ENCODE measurements around the gene TSC2.

The TSC2 gene

DNA sequence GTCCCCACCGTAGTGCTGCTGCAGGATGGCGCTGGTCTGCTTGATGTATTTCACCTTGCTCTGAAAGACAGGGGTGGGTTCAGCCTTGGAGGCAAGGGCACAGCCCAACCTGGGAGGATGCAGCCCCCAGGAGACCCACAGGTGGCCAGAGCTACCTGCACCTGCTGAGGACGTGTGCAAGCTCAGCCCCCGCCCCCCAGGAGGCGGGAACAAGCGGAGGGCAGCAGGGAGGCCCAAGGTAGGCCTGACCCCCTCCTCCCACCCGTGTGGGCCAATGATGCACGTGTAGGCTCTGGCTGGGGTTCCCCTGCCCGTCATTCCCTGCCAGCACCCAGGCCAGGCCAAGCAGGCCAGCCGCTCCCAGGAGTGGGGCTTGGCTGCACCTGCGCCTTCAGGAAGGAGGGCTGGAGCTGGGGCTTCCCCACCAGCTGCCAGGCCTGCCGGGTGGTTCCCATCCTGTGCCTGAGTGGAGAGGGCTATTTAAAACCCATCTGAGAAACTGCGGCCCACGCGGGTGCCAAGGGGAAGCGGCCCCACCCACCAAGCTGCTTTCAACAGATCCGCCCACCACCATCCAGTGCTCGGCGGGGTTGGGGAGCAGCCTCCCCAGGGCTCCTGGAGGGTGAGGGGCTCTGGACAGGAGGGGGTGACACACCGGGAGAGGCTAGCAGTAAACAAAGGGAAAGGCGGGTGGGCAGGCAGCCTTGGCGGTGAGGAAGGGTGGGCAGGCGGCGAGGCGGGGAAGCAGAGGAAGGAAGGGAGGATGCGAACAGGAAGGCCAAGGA lies 3.9 kb upstream of the TSC2 start:
- DNase-seq (ENCODE audit: low read depth in 2 of 2), result no peak

- DNase-seq (ENCODE audit: low read depth in 2 of 2), result no peak
Observed at GRCh38 chr16:2044541-2044940, 3.2 kb upstream of the TSC2 start.

DNA sequence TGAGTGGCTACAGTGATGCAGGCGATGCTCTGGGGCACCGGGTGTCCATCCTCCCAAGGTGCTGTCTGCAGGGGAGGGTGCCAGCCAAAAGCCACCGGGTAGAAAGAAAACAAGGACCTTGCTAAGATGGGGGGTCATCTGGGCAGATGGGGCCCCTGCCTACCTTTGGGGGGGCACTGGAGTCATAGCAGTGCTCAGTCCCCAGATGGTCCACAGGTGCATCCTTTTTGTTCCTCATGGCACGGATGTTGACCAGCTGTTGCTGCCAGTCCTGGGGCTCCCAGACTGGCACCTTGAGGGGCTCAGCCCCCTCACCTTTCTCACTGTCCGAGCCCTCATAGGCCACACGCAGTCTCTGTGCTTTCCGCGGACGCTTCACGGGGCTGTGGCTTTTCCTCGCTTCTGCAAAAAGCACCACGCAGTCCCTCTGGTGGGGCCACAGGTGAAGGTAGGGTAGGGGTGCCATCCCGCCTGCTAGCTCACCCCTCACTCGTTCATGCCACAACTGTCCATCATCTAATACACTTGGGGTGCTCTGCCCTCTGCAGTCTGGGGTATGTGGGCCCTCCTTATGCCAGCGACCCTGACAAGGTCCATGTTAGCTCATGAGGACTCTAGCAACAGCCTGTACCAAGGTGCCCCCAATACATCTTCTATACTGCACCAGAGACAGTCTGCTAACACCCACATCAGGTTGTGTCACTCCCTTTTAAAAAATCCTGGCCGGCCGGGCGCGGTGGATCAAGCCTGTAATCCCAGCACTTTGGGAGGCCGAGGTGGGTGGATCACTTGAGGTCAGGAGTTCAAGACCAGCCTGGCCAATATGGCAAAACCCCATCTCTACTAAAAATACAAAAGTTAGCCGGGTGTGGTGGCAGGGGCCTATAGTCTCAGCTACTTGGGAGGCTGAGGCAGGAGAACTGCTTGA lies 1.6 kb upstream of the TSC2 start:
- DNase-seq (ENCODE audit: low read depth in 2 of 2), result no peak

- DNase-seq (ENCODE audit: low read depth in 2 of 2), result no peak
Observed at GRCh38 chr16:2046893-2047329, 874 bp upstream of the TSC2 start.

DNA sequence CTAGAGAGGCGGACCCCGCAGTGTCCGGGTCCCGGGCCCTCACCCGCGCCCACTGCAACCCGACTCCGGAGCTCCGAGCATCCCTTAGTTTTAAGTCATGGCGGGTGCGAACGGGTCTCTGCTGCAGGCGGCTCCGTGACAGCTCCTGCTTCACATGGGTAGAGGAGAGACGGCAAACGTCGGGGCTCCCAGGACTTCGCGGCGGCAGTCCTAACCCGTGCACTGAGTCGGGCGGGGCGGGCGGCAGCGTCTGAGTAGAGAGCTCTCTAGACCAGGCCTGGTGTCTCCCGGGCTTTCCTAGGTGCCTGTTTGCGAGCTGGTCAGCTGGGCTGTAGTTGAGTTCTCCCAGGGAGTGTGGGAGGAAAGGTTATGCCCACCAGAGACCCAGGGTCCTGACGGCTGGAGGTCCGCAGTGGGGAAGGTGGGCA lies 345 bp downstream of the TSC2 start:
- no peak for DNase-seq (ENCODE audit: low read depth in 2 of 2)

DNA sequence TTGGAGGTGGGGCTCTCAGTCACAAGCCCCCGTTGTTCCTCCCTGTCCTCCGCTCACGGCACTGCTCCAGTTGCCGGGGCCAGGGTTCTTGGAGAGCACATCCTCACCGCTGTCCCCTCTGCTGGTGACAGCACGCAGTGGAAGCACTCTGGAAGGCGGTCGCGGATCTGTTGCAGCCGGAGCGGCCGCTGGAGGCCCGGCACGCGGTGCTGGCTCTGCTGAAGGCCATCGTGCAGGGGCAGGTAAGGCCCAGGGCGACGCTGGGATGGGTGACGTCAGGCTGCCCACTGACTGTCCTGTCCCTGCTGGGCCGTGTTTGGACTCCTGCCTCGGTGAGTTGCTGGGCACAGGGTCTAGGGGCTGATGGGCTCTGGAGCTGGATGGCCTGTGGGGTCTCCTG lies 5.4 kb downstream of the TSC2 start:
- no peak for DNase-seq (ENCODE audit: low read depth in 2 of 2)

GRCh38 chr16:2053897-2054296 lies 6.1 kb downstream of the TSC2 start:
- DNase-seq (ENCODE audit: low read depth in 2 of 2), result no peak

- DNase-seq (ENCODE audit: low read depth in 2 of 2), result no peak
Observed at GRCh38 chr16:2054543-2055245, 6.9 kb downstream of the TSC2 start.

- DNase-seq (ENCODE audit: low read depth in 2 of 2), result no peak
Observed at GRCh38 chr16:2056077-2056476, 8.3 kb downstream of the TSC2 start.

- DNase-seq (ENCODE audit: low read depth in 2 of 2), result no peak
Observed at GRCh38 chr16:2056681-2057407, 9.1 kb downstream of the TSC2 start.

- DNase-seq (ENCODE audit: low read depth in 2 of 2), result no peak
Observed at GRCh38 chr16:2057438-2057837, 9.7 kb downstream of the TSC2 start.

DNA sequence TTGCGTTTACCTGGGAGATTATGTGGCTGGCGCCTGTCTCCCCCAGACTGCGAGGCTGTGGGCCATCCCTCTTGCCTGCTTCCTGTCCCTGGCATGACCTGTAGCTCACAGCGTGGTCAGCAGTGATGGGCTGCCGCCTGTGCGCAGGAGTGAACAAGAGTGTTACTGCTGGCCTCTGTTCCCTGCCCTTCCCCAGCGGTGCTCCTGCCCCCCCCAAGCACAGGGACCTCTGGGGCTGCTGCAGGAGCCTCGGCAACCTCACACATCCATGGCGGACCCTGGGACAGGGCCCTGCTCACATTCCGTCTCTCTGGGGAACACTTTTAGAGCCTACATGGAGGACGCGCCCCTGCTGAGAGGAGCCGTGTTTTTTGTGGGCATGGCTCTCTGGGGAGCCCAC lies 10.6 kb downstream of the TSC2 start:
- no peak for DNase-seq (ENCODE audit: low read depth in 2 of 2)

GRCh38 chr16:2058872-2059271 lies 11.1 kb downstream of the TSC2 start:
- DNase-seq (ENCODE audit: low read depth in 2 of 2), result no peak

DNA sequence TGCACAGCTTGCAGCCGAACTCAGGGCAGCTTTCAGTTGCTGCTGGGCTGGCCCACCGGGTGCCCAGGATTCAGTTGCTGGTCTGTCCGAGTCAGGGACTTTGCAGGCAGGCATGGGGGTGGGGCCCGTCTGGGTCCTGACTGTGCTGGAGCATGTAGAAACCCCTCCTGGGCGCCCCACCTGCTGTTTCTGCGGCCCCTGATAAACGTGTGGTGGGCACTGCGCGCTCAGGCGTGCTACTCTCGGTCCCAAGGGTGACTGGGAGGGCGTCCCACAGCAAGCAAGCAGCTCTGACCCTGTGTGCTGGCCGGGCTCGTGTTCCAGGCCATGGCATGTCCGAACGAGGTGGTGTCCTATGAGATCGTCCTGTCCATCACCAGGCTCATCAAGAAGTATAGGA lies 12.6 kb downstream of the TSC2 start:
- DNase-seq (ENCODE audit: low read depth in 2 of 2), result no peak

DNA sequence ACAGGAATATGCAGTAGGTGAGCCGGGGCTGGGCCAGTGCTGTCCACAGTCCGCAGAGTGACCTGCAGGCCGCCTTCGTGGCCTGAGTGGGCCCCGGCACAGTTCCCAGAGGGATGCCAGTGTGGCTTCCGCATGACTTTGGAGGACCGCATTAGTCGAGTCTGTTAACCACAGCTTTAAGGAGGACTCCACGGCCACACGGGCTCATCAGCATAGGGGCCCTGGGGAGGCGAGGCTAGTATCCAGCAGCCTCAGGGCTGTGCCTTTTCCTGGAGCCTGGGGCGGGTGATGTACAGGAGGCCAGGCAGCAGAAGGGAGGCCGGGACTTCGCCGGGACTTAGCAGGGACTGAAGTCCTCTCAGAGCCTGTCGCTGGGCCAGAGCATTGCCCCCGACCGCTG lies 13.2 kb downstream of the TSC2 start:
- no peak for DNase-seq (ENCODE audit: low read depth in 2 of 2)

DNA sequence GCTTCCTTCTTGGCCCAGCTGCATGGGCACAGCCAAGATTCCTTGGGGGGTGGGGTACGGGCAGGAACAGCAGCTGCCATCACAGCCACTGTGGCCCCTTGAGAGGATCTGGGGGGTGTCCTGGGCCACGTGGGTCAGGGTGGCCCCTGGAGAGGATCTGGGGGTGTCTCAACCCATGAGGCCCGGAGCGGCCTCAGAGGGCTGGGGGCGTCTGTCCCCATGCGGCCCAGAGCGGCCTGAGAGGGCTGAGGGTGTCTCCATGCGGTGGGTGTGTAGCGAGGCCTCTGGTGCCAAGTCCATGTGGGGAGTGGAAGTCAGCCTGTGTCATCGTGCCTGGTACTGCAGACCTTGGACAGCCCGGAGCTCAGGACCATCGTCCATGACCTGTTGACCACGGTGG lies 13.7 kb downstream of the TSC2 start:
- no peak for DNase-seq (ENCODE audit: low read depth in 2 of 2)

DNA sequence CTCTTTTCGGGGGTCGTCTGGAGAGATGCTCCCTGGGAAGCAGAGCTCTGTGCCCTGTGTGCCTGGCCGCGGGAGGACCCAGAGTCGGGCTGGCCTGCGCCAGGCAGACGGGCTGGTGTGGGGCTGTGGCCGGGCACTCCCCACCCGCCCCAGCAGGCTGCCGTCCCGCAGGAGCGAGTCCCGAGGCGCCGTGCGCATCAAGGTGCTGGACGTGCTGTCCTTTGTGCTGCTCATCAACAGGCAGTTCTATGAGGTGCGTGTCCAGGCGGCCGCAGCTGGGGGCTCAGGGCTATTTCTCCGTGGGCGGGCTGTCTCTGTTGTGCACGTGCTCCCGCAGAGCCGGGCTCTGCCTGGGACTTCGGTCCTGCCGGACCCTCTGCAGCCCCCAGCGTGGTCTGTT lies 15.0 kb downstream of the TSC2 start:
- DNase-seq (ENCODE audit: low read depth in 2 of 2), result no peak

DNA sequence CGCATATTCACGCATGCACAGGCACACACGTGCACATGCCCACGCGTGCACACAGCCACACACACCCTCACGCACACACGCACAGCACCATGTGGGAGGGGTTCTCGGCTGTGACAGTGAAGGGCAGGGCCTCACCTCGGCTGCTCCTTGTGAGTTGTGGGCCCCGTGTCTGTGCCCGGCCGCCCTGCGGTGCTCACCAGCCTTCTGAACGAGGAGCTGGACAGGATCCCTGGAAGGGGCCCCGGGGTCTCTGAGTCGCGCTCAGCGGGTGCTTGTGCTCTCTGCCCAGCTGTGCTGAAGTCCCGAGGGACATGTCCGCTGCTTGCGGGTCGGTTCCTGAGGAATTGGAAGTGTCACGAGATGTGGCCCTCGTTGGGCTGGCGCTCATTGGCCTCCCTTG lies 16.1 kb downstream of the TSC2 start:
- DNase-seq (ENCODE audit: low read depth in 2 of 2), result no peak

DNA sequence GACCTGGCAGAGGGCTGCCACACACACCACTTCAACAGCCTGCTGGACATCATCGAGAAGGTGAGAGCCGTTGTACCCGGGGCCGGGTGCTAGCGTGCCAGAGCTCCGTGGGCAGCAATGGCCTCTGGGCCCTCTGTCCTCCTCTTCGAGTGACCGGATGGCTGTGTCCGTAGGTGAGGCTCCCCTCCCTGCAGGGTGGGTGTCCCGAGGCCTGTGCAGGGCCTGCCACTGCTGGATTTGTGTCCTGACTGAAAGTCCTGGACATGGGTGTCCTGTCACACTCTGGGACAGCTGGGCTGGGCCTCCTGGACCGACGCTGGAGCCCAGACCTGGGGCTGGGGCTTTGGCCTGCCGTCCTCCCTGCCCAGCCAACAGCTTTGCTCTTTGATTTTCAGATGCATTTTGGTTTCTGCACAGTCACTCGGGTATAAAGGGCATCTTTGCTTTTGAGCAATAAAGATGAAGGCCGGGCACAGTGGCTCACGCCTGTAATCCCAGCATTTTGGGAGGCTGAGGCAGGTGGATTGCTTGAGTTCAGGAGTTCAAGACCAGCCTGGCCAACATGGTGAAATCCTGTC lies 16.7 kb downstream of the TSC2 start:
- no peak for DNase-seq (ENCODE audit: low read depth in 2 of 2)

GRCh38 chr16:2066139-2066538 lies 18.4 kb downstream of the TSC2 start:
- no peak for DNase-seq (ENCODE audit: low read depth in 2 of 2)
